DND-41 (cell line): ENCODE data around the gene ETV1.

ENCODE experiments used
- ATAC-seq: fragments of 200-7000 bp; cut with Tn5 transposase; 3 replicates; pipeline ENCODE4 v1.9.1; 2021; ENCODE audit warnings: low read depth; ENCODE audit not compliant: insufficient read depth
- DNase-seq: peaks from one replicate; pipeline ENCODE4 v3.0.0-alpha.2; 2020
- H2AFZ ChIP-seq: 2 replicates; pipeline ENCODE4 v1.6.0; 2012; ENCODE audit warnings: low read depth, low read length
- H3K27ac ChIP-seq: 2 replicates; pipeline ENCODE4 v1.5.1; 2012; ENCODE audit warnings: low read length, inconsistent platforms
- H3K27me3 ChIP-seq: fragments of 200-600 bp; sonication (generic); 2 replicates; pipeline ENCODE4 v1.6.0; 2012; ENCODE audit warnings: low read length, mild to moderate bottlenecking, inconsistent platforms; ENCODE audit not compliant: insufficient read depth, poor library complexity
- H3K36me3 ChIP-seq: 2 replicates; pipeline ENCODE4 v1.5.1; 2012; ENCODE audit warnings: low read length, inconsistent platforms; ENCODE audit not compliant: insufficient read depth
- H3K4me1 ChIP-seq: 2 replicates; pipeline ENCODE4 v1.5.1; 2012; ENCODE audit warnings: mild to moderate bottlenecking, low read length; ENCODE audit not compliant: insufficient read depth
- H3K4me2 ChIP-seq: 2 replicates; pipeline ENCODE4 v1.6.0; 2012; ENCODE audit warnings: mild to moderate bottlenecking, moderate library complexity, low read length, inconsistent platforms; ENCODE audit not compliant: insufficient read depth
- H3K4me3 ChIP-seq, 2 experiments: fragments of 200-600 bp in 1 of 2; shearing (Covaris generic) in 1 of 2; 2 replicates each; pipeline ENCODE4 v1.5.1; 2012 to 2016; ENCODE audit warnings: inconsistent platforms in 2 of 2, low read length in 2 of 2, mild to moderate bottlenecking in 2 of 2, low read depth in 1 of 2, moderate library complexity in 1 of 2
- H3K79me2 ChIP-seq: 2 replicates; pipeline ENCODE4 v1.6.0; 2012; ENCODE audit warnings: low read length, inconsistent platforms; ENCODE audit not compliant: insufficient read depth
- H3K9ac ChIP-seq: 2 replicates; pipeline ENCODE4 v1.6.0; 2012; ENCODE audit warnings: low read depth, mild to moderate bottlenecking, inconsistent platforms, low read length, moderate library complexity
- H3K9me3 ChIP-seq: 2 replicates; pipeline ENCODE4 v1.5.1; 2012; ENCODE audit warnings: low read length, moderate library complexity, mild to moderate bottlenecking, inconsistent platforms; ENCODE audit not compliant: insufficient read depth, severe bottlenecking
- H4K20me1 ChIP-seq: 2 replicates; pipeline ENCODE4 v1.6.0; 2012; ENCODE audit warnings: low read length; ENCODE audit not compliant: insufficient read depth
- CTCF ChIP-seq: IDR thresholded peaks from 2 replicates; pipeline ENCODE4 v1.5.1; 2012; ENCODE audit warnings: borderline replicate concordance, low read length, moderate library complexity, mild to moderate bottlenecking; ENCODE audit not compliant: poor library complexity, severe bottlenecking; ENCODE audit errors: extremely low read depth
- EZH2 ChIP-seq: IDR thresholded peaks from 3 replicates; pipeline ENCODE4 v1.6.1; 2012; ENCODE audit warnings: borderline replicate concordance, low read depth, mild to moderate bottlenecking, moderate library complexity, low read length, inconsistent platforms; ENCODE audit not compliant: severe bottlenecking

The ETV1 gene

GRCh38 chr7:13989949-13990305, 461 bp upstream of the ETV1 start:
- H3K9ac ChIP-seq = no peak overlapping the region
- no peaks in the 10 kb centered on the region for H3K36me3 ChIP-seq
- H3K4me3 ChIP-seq = no peak overlapping the region
- no peaks in the 10 kb centered on the region for H3K27me3 ChIP-seq
- no peak overlapping the region for H3K27ac ChIP-seq
- H2AFZ ChIP-seq = no peak overlapping the region
- H3K4me1 ChIP-seq = no peaks in the 10 kb centered on the region
- no peak for DNase-seq
- TF ChIP-seq EZH2 (no peak), CTCF (no peak)
- no peak overlapping the region for H3K4me2 ChIP-seq
- H3K79me2 ChIP-seq = no peaks in the 10 kb centered on the region
- ATAC-seq = no peak
- no peaks in the 10 kb centered on the region for H4K20me1 ChIP-seq
- H3K9me3 ChIP-seq = peaks cover 3% of the 10 kb centered on the region

GRCh38 chr7:13988731-13989125, 738 bp downstream of the ETV1 start:
- no peaks in the 10 kb centered on the region for H3K79me2 ChIP-seq
- no peaks in the 10 kb centered on the region for H4K20me1 ChIP-seq
- no peak overlapping the region for H3K4me3 ChIP-seq
- no peak overlapping the region for H3K4me2 ChIP-seq
- H3K27me3 ChIP-seq = no peaks in the 10 kb centered on the region
- H3K4me1 ChIP-seq = no peaks in the 10 kb centered on the region
- no peak overlapping the region for H2AFZ ChIP-seq
- ATAC-seq (no peak), DNase-seq (no peak)
- H3K9me3 ChIP-seq = peaks cover 3% of the 10 kb centered on the region
- TF ChIP-seq EZH2 = no peak
- TF ChIP-seq CTCF = no peak
- no peak overlapping the region for H3K9ac ChIP-seq
- no peaks in the 10 kb centered on the region for H3K36me3 ChIP-seq
- no peak overlapping the region for H3K27ac ChIP-seq

- Histone ChIP-seq H3K27me3 (no peaks in the 10 kb centered on the region), H3K79me2 (no peaks in the 10 kb centered on the region), H2AFZ (no peak overlapping the region), H4K20me1 (no peaks in the 10 kb centered on the region), H3K4me3 (no peak overlapping the region), H3K9ac (no peak overlapping the region), H3K4me1 (no peaks in the 10 kb centered on the region), H3K36me3 (no peaks in the 10 kb centered on the region), H3K4me2 (no peak overlapping the region), H3K9me3 (peaks cover 3% of the 10 kb centered on the region), H3K27ac (no peak overlapping the region)
- no peak for DNase-seq
- ATAC-seq = no peak
- no peak for TF ChIP-seq CTCF
- TF ChIP-seq EZH2 = no peak
These were observed 1.4 kb downstream of the ETV1 start for GRCh38 chr7:13988065-13988464.

- H3K79me2 ChIP-seq = no peaks in the 10 kb centered on the region
- ATAC-seq = no peak
- no peak overlapping the region for H3K9ac ChIP-seq
These were observed 2.1 kb downstream of the ETV1 start for GRCh38 chr7:13987395-13987794.

More at GRCh38 chr7:13987395-13987794, 2.1 kb downstream of the ETV1 start:
- Histone ChIP-seq H3K36me3 (no peaks in the 10 kb centered on the region), H3K9me3 (peaks cover 3% of the 10 kb centered on the region), H3K27ac (no peak overlapping the region), H4K20me1 (no peaks in the 10 kb centered on the region), H2AFZ (no peak overlapping the region), H3K4me1 (no peaks in the 10 kb centered on the region), H3K27me3 (no peaks in the 10 kb centered on the region), H3K4me2 (no peak overlapping the region), H3K4me3 (no peak overlapping the region)
- TF ChIP-seq EZH2 = no peak
- TF ChIP-seq CTCF = no peak
- no peak for DNase-seq
